ENCODE data around the gene TLX2. TPM values are rescaled to one million over a fixed set of nuclear protein-coding genes. Genes with fewer than 3 reads are reported as not detected.

TLX2 gene
- total and polyA plus RNA-seq, 8 donors = 0.28 to 0.73 TPM; not detected in 6

- peak in 1 of 2 donors; percentile 50 for DNase-seq
- WGBS, 5 donors = 4 to 10% (median 9%) methylated on average over 45 to 50 of the region's 52 CpGs
- Histone ChIP-seq H3K36me3 (no peaks in the 10 kb centered on the region), H3K9me3 (no peaks in the 10 kb centered on the region), H3K4me1 (peaks cover 32 to 39% (median 35%) of the 10 kb centered on the region in 4 donors), H3K27ac (no peak overlapping the region), H3K27me3 (peaks cover 38 to 93% (median 82%) of the 10 kb centered on the region in 3 donors), H3K4me3 (peak overlapping the region in 2 of 4 donors; percentile 18 to 55)
- TF ChIP-seq POLR2AphosphoS5 (IDR thresholded peaks at IDR 0.05) (peak in 1 of 3 donors; percentile 54), EP300 (IDR thresholded peaks at IDR 0.05) (no peak)
- intact Hi-C loops (cut with DNase I; ENCODE audit: low total_unique reads) = no loop called here
These were observed 464 bp upstream of the TLX2 start for GRCh38 chr2:74513605-74514367.

GRCh38 chr2:74515271-74515980, 1.2 kb downstream of the TLX2 start:
- no peak overlapping the region for H3K27ac ChIP-seq
- intact Hi-C loops (cut with DNase I; ENCODE audit: low total_unique reads) = no loop called here
- H3K4me3 ChIP-seq = peak overlapping the region; percentile 26 to 55 (median 36)
- H3K9me3 ChIP-seq = no peaks in the 10 kb centered on the region
- TF ChIP-seq POLR2AphosphoS5 (IDR thresholded peaks at IDR 0.05) (no peak), CTCF (IDR thresholded peaks at IDR 0.05) (no peak), POLR2A (IDR thresholded peaks at IDR 0.05) (no peak), EP300 (IDR thresholded peaks at IDR 0.05) (no peak)
- DNase-seq = peak in 1 of 2 donors; percentile 56
- H3K4me1 ChIP-seq = peaks cover 32 to 39% (median 35%) of the 10 kb centered on the region in 4 donors
- 5 to 14% (median 6%) methylated on average over 26 to 60 of the region's 60 CpGs for WGBS, 5 donors
- peaks cover 38 to 100% (median 94%) of the 10 kb centered on the region in 3 donors for H3K27me3 ChIP-seq
- no peaks in the 10 kb centered on the region for H3K36me3 ChIP-seq

- peak overlapping the region; percentile 26 to 55 (median 36) for H3K4me3 ChIP-seq
- no peak for TF ChIP-seq CTCF (IDR thresholded peaks at IDR 0.05)
- TF ChIP-seq POLR2A (IDR thresholded peaks at IDR 0.05) = no peak
- no peak for TF ChIP-seq EP300 (IDR thresholded peaks at IDR 0.05)
- TF ChIP-seq POLR2AphosphoS5 (IDR thresholded peaks at IDR 0.05) = no peak
- WGBS, 5 donors = 6 to 11% (median 8%) methylated on average over 46 to 72 of the region's 72 CpGs
These were observed 1.9 kb downstream of the TLX2 start for GRCh38 chr2:74515981-74516633.

GRCh38 chr2:74516650-74517049, 2.4 kb downstream of the TLX2 start:
- Histone ChIP-seq H3K36me3 (no peaks in the 10 kb centered on the region), H3K9me3 (no peaks in the 10 kb centered on the region), H3K4me3 (peak overlapping the region in 3 of 4 donors; percentile 34 to 55 (median 39)), H3K4me1 (peaks cover 32 to 39% (median 35%) of the 10 kb centered on the region in 4 donors), H3K27me3 (peaks cover 38 to 93% (median 84%) of the 10 kb centered on the region in 3 donors), H3K27ac (no peak overlapping the region)
- intact Hi-C loops (cut with DNase I; ENCODE audit: low total_unique reads) = no loop called here
- DNase-seq = no peak
- TF ChIP-seq POLR2A (IDR thresholded peaks at IDR 0.05) (no peak), EP300 (IDR thresholded peaks at IDR 0.05) (no peak), CTCF (IDR thresholded peaks at IDR 0.05) (no peak), POLR2AphosphoS5 (IDR thresholded peaks at IDR 0.05) (no peak)
- 70 to 74% (median 73%) methylated on average over 13 of the region's 13 CpGs for WGBS, 5 donors

More at GRCh38 chr2:74515981-74516633, 1.9 kb downstream of the TLX2 start:
- intact Hi-C loops (cut with DNase I; ENCODE audit: low total_unique reads) = no loop called here
- Histone ChIP-seq H3K27ac (no peak overlapping the region), H3K27me3 (peaks cover 38 to 99% (median 89%) of the 10 kb centered on the region in 3 donors), H3K9me3 (no peaks in the 10 kb centered on the region), H3K4me1 (peaks cover 32 to 39% (median 35%) of the 10 kb centered on the region in 4 donors), H3K36me3 (no peaks in the 10 kb centered on the region)
- DNase-seq = peak; percentile 62 to 90
